MCF 10A (cell line): ENCODE data around the gene SLC35E2B. TPM values are rescaled to one million over a fixed set of nuclear protein-coding genes. Genes with fewer than 3 reads are reported as not detected.
"Not testable (repeated sequence)": the region's sequence is repeated elsewhere in the genome, so short reads cannot be mapped to it uniquely, and the experiment has no call there.

Source experiments
- BruUV-seq: library from RNA; stranded (reverse); fragments of 400-500 nt; replicated peaks from 2 replicates; lab custom pipeline; 2021; lab: Mats Ljungman, UMichigan
- CTCF ChIA-PET: fragments of 300-600 bp; sonication (Branson Sonifier 250); formaldehyde crosslinking; extraction: SDS; loops from one replicate; lab custom pipeline; 2021; ENCODE audit warnings: antibody characterized with exemption, inconsistent platforms; lab: Yijun Ruan, JAX
- POLR2A ChIA-PET: fragments of 300-600, 350-650 bp; sonication (Branson Sonifier 250); formaldehyde crosslinking; extraction: SDS; loops from one replicate; lab custom pipeline; 2020; ENCODE audit warnings: antibody characterized with exemption, inconsistent platforms; lab: Yijun Ruan, JAX
- DNase-seq: peaks from one replicate; pipeline ENCODE4 v3.0.0-alpha.2; 2018; ENCODE audit not compliant: unreplicated experiment
- H3K27ac Mint-ChIP-seq: one replicate; pipeline ENCODE4 v1.8.0; 2022; ENCODE audit warnings: mild to moderate bottlenecking, low read depth, mixed read lengths; ENCODE audit not compliant: unreplicated experiment
- H3K27me3 Mint-ChIP-seq: one replicate; pipeline ENCODE4 v1.8.0; 2022; ENCODE audit warnings: mixed read lengths; ENCODE audit not compliant: insufficient read depth, unreplicated experiment
- H3K36me3 Mint-ChIP-seq: one replicate; pipeline ENCODE4 v1.8.0; 2022; ENCODE audit warnings: mild to moderate bottlenecking, moderate library complexity, mixed read lengths; ENCODE audit not compliant: insufficient read depth, unreplicated experiment
- H3K4me1 Mint-ChIP-seq: one replicate; pipeline ENCODE4 v1.8.0; 2022; ENCODE audit warnings: mixed read lengths; ENCODE audit not compliant: insufficient read depth, unreplicated experiment
- H3K4me3 Mint-ChIP-seq: one replicate; pipeline ENCODE4 v1.8.0; 2022; ENCODE audit warnings: mild to moderate bottlenecking, moderate library complexity, mixed read lengths; ENCODE audit not compliant: unreplicated experiment
- H3K9me3 Mint-ChIP-seq: one replicate; pipeline ENCODE4 v1.8.0; 2022; ENCODE audit warnings: mixed read lengths; ENCODE audit not compliant: unreplicated experiment
- CTCF ChIP-seq: fragments of 200-600 bp; IDR thresholded peaks from one replicate; pipeline ENCODE4 v1.8.0; 2022; ENCODE audit warnings: antibody characterized with exemption, mild to moderate bottlenecking; ENCODE audit not compliant: unreplicated experiment
- intact Hi-C: fragments of 100-400 bp; cut with micrococcal nuclease; formaldehyde crosslinking; loops from 2 replicates; pipeline ENCODE4 v1.14.1; 2022
- total RNA-seq: library from RNA; stranded (reverse); gene quantifications from 2 replicates; pipeline ENCODE4 v1.2.3, GENCODE V29; 2022

SLC35E2B gene
- total RNA-seq, 1 experiment from 2014 or later, result 35.4 TPM

GRCh38 chr1:1721201-1721600 lies 28.6 kb upstream of the SLC35E2B start:
- no peak for TF ChIP-seq CTCF
- Mint-ChIP-seq H3K27me3 (no peaks in the 10 kb centered on the region), H3K4me3 (no peak overlapping the region), H3K9me3 (no peaks in the 10 kb centered on the region), H3K27ac (no peak overlapping the region), H3K4me1 (no peaks in the 10 kb centered on the region), H3K36me3 (peaks cover 54% of the 10 kb centered on the region)
- no TSS peak for BruUV-seq
- ChIA-PET CTCF (interaction anchor here (0.6 to 0.7 kb wide), 2 partner anchors 24 to 180 kb away, joined by 3 to 4 read pairs; no protein-coding TSS in a partner anchor), POLR2A (no interaction called here)
- intact Hi-C loops, result no loop called here
- no peak for DNase-seq

- H3K27ac Mint-ChIP-seq, DNase-seq, intact Hi-C loops, H3K27me3 Mint-ChIP-seq, H3K4me1 Mint-ChIP-seq, CTCF ChIA-PET, POLR2A ChIA-PET, H3K9me3 Mint-ChIP-seq, BruUV-seq, H3K4me3 Mint-ChIP-seq: not testable (repeated sequence)
- H3K36me3 Mint-ChIP-seq, result peaks cover 35% of the 10 kb centered on the region
Measured at GRCh38 chr1:1715109-1715883, 22.7 kb upstream of the SLC35E2B start.

GRCh38 chr1:1707897-1708296 lies 15.3 kb upstream of the SLC35E2B start:
- intact Hi-C loops, H3K27ac Mint-ChIP-seq, H3K27me3 Mint-ChIP-seq, H3K4me3 Mint-ChIP-seq, H3K9me3 Mint-ChIP-seq, H3K4me1 Mint-ChIP-seq, POLR2A ChIA-PET, CTCF ChIA-PET, DNase-seq, BruUV-seq: not testable (repeated sequence)
- peaks cover 11% of the 10 kb centered on the region for H3K36me3 Mint-ChIP-seq

GRCh38 chr1:1707241-1707640 lies 14.6 kb upstream of the SLC35E2B start:
- POLR2A ChIA-PET, CTCF ChIA-PET, intact Hi-C loops, H3K27ac Mint-ChIP-seq, H3K9me3 Mint-ChIP-seq, H3K4me3 Mint-ChIP-seq, BruUV-seq, DNase-seq, H3K27me3 Mint-ChIP-seq, H3K4me1 Mint-ChIP-seq: not testable (repeated sequence)
- H3K36me3 Mint-ChIP-seq, result peaks cover 11% of the 10 kb centered on the region

GRCh38 chr1:1705623-1706022 lies 13.0 kb upstream of the SLC35E2B start:
- POLR2A ChIA-PET, CTCF ChIA-PET, H3K27me3 Mint-ChIP-seq, H3K4me1 Mint-ChIP-seq, H3K4me3 Mint-ChIP-seq, BruUV-seq, DNase-seq, H3K27ac Mint-ChIP-seq, intact Hi-C loops, H3K9me3 Mint-ChIP-seq: not testable (repeated sequence)
- peaks cover 11% of the 10 kb centered on the region for H3K36me3 Mint-ChIP-seq

- H3K4me3 Mint-ChIP-seq, CTCF ChIA-PET, H3K27me3 Mint-ChIP-seq, POLR2A ChIA-PET, intact Hi-C loops, DNase-seq, H3K27ac Mint-ChIP-seq, H3K9me3 Mint-ChIP-seq, H3K4me1 Mint-ChIP-seq, BruUV-seq: not testable (repeated sequence)
- peaks cover 11% of the 10 kb centered on the region for H3K36me3 Mint-ChIP-seq
Measured at GRCh38 chr1:1704284-1704957, 11.8 kb upstream of the SLC35E2B start.
